Measurements from ENCODE around the gene EXOC4. TPM values are rescaled to one million over a fixed set of nuclear protein-coding genes. Genes with fewer than 3 reads are reported as not detected.

EXOC4 gene
- total RNA-seq, 1 donor from 2014 or later, result 99.2 TPM

DNA sequence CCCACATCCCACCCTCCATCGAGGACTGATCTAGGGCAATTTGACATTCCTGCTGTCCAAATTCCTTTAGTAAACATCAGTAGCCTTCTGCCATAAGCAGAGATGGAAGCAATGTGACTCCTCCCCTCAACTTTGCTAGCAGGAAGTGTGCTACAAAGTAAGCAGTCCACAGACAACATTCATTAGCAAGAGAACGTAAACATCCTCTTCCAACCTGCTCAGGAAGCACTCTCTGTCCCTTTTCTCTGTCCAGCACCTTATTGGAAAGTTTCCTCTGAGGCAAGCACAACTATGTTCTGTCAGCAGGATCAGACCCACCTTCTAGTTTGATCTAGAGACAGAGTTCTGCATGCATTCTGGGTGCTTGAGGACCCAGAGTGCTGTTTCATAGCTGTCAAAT is 826.1 kb downstream of the EXOC4 start:
- TF ChIP-seq POLR2AphosphoS5 (IDR thresholded peaks at IDR 0.05; ENCODE audit: insufficient read depth in 1 of 2, low read depth in 1 of 2), result no peak
- TF ChIP-seq, protein P1, sequence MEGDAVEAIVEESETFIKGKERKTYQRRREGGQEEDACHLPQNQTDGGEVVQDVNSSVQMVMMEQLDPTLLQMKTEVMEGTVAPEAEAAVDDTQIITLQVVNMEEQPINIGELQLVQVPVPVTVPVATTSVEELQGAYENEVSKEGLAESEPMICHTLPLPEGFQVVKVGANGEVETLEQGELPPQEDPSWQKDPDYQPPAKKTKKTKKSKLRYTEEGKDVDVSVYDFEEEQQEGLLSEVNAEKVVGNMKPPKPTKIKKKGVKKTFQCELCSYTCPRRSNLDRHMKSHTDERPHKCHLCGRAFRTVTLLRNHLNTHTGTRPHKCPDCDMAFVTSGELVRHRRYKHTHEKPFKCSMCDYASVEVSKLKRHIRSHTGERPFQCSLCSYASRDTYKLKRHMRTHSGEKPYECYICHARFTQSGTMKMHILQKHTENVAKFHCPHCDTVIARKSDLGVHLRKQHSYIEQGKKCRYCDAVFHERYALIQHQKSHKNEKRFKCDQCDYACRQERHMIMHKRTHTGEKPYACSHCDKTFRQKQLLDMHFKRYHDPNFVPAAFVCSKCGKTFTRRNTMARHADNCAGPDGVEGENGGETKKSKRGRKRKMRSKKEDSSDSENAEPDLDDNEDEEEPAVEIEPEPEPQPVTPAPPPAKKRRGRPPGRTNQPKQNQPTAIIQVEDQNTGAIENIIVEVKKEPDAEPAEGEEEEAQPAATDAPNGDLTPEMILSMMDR (IDR thresholded peaks at IDR 0.05), result no peak
- no peak for TF ChIP-seq POLR2A (IDR thresholded peaks at IDR 0.05)
- H3K9me3 ChIP-seq, result no peaks in the 10 kb centered on the region
- intact Hi-C loops (cut with DNase I), result no loop called here
- no peak overlapping the region for H3K4me3 ChIP-seq
- H3K4me1 ChIP-seq, result no peaks in the 10 kb centered on the region
- DNase-seq (ENCODE audit: extremely low spot score in 2 of 2), result no peak
- H3K36me3 ChIP-seq, result no peaks in the 10 kb centered on the region
- H3K27me3 ChIP-seq, result no peaks in the 10 kb centered on the region
- no peak overlapping the region for H3K27ac ChIP-seq

DNA sequence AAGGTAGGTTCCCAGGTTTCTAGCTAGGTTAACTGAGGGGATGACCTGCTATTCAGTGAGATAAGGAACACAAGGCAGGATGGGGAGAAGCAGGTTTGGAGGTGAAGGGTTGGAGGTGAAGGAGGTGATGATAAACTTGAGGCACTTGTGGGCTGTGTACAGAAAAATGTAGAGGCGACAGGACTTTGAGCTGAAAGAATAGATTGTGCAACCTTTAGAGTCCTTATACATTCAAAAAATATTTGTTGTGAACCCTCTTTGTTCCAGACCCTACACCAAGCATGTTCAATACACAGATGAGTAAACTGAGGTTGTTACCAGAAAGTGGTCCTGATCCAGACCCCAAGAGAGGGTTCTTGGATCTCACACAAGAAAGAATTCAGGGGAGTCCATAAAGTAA is 828.8 kb downstream of the EXOC4 start:
- H3K4me3 ChIP-seq, result no peak overlapping the region
- H3K9me3 ChIP-seq, result no peaks in the 10 kb centered on the region
- intact Hi-C loops (cut with DNase I), result no loop called here
- H3K36me3 ChIP-seq, result no peaks in the 10 kb centered on the region
- no peak for DNase-seq (ENCODE audit: extremely low spot score in 2 of 2)
- H3K27me3 ChIP-seq, result no peaks in the 10 kb centered on the region
- TF ChIP-seq, protein P1 (IDR thresholded peaks at IDR 0.05), result no peak
- TF ChIP-seq POLR2AphosphoS5 (IDR thresholded peaks at IDR 0.05; ENCODE audit: insufficient read depth in 1 of 2, low read depth in 1 of 2) (no peak), POLR2A (IDR thresholded peaks at IDR 0.05) (no peak)
- no peaks in the 10 kb centered on the region for H3K4me1 ChIP-seq
- H3K27ac ChIP-seq, result no peak overlapping the region

DNA sequence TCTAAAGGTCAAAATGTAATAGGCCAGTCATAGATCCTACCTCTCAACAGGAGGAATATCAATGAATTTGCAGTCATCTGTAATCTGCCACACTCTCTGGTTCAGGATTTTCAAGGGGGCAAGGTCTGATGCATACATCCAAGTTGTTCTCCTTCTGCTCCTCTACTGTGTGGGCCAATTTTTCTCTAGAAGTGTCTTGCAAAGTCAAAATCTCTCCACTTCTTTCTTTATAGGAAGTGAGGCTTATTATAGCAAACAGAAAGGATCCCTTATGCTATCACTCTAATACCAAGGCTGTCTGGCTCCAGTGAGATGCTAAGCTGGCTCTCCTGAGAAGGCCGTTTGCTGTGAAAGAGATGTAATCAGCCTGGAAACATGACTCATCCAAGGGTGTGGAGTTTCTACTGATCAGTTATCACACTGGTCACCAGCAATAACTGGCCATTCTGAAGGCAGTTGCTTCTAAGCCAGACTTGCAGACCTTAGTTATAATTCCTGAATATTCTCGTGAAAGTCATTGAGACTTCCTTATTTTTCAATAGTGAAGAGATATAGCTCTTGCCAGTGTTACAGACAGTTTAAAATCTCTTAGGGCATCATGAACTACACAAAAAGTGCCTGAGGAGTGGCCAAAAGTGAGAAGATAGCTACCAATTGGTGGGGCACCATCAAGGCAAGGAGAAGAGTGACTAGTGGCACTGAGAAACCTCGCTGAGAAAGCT is 831.0 kb downstream of the EXOC4 start:
- no peaks in the 10 kb centered on the region for H3K27me3 ChIP-seq
- no peak overlapping the region for H3K27ac ChIP-seq
- H3K9me3 ChIP-seq, result no peaks in the 10 kb centered on the region
- H3K4me3 ChIP-seq, result no peak overlapping the region
- intact Hi-C loops (cut with DNase I), result no loop called here
- DNase-seq (ENCODE audit: extremely low spot score in 2 of 2), result no peak
- no peaks in the 10 kb centered on the region for H3K36me3 ChIP-seq
- TF ChIP-seq POLR2AphosphoS5 (IDR thresholded peaks at IDR 0.05; ENCODE audit: insufficient read depth in 1 of 2, low read depth in 1 of 2) (no peak), POLR2A (IDR thresholded peaks at IDR 0.05) (no peak)
- TF ChIP-seq, protein P1 (IDR thresholded peaks at IDR 0.05), result no peak
- no peaks in the 10 kb centered on the region for H3K4me1 ChIP-seq

DNA sequence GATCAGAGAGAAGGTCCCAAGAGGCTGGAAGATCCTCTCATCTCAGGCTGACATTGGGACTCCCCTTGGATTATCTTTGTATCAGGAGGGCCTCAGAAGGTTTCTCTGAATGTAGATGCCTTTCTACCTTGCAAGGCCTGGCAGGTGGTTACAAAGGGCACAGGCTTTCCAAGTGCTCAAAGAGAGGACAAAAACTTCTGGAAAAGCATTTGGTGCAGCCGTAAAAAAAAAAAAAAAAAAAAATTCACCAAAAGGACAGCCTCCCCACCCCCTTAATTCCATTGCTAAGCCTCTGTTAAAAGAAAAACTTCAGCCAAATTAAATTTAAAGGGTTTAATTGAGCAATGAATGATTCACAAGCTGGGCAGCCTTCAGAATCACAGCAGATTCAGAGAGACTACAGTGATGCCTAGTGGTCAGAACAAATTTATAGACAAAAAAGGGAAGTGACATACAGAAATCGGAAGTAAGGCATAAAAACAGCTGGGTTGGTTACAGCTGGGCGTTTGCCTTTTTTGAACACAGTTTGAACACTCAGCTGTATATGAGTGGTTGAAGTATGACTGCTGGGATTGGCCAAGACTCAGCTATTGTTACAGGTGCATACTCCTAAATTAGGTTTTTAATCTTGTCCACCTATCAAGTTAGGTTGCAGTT is 831.7 kb downstream of the EXOC4 start:
- Histone ChIP-seq H3K27ac (no peak overlapping the region), H3K27me3 (no peaks in the 10 kb centered on the region), H3K9me3 (no peaks in the 10 kb centered on the region), H3K36me3 (no peaks in the 10 kb centered on the region), H3K4me1 (no peaks in the 10 kb centered on the region), H3K4me3 (no peak overlapping the region)
- DNase-seq (ENCODE audit: extremely low spot score in 2 of 2), result no peak
- intact Hi-C loops (cut with DNase I), result no loop called here
- no peak for TF ChIP-seq POLR2A (IDR thresholded peaks at IDR 0.05)
- TF ChIP-seq, protein P1 (IDR thresholded peaks at IDR 0.05), result no peak
- no peak for TF ChIP-seq POLR2AphosphoS5 (IDR thresholded peaks at IDR 0.05; ENCODE audit: insufficient read depth in 1 of 2, low read depth in 1 of 2)

DNA sequence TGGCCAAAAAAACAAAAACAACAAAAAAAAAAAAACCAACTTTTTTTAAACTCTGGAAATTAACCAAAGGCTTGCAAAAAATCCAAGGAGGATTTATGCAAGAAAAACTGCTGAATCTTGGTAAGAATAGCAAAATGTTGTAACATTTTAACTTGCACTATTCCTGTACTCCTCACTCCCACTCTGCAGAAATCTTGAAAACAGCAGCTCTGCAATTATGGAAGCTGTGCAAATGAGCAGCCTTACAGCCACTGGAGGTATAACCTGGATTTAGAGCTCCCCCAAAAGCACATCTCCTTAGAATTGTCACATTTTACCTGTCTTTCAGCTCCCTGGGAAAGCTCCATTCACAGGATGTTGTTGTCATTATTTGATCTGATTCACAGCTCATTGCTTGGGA is 832.4 kb downstream of the EXOC4 start:
- H3K27ac ChIP-seq, result no peak overlapping the region
- intact Hi-C loops (cut with DNase I), result no loop called here
- TF ChIP-seq POLR2A (IDR thresholded peaks at IDR 0.05) (no peak), POLR2AphosphoS5 (IDR thresholded peaks at IDR 0.05; ENCODE audit: insufficient read depth in 1 of 2, low read depth in 1 of 2) (no peak)
- TF ChIP-seq, protein P1 (IDR thresholded peaks at IDR 0.05), result no peak
- no peak overlapping the region for H3K4me3 ChIP-seq
- no peaks in the 10 kb centered on the region for H3K4me1 ChIP-seq
- no peaks in the 10 kb centered on the region for H3K9me3 ChIP-seq
- H3K36me3 ChIP-seq, result no peaks in the 10 kb centered on the region
- no peak for DNase-seq (ENCODE audit: extremely low spot score in 2 of 2)
- no peaks in the 10 kb centered on the region for H3K27me3 ChIP-seq

Data from vagina (tissue), 2 donors.